H9 (cell line): ENCODE results near the gene POLR2M. TPM values are rescaled to one million over a fixed set of nuclear protein-coding genes. Genes with fewer than 3 reads are reported as not detected.

Experiments used
- DNase-seq: peaks from one replicate; pipeline ENCODE4 v3.0.0-alpha.2; 2017
- H2AFZ ChIP-seq: one replicate; pipeline ENCODE4 v1.6.1; 2013; ENCODE audit warnings: mild to moderate bottlenecking, low read length, control low read depth, moderate library complexity
- H2AK5ac ChIP-seq: 2 replicates; pipeline ENCODE4 v1.6.1; 2013; ENCODE audit warnings: low read length, control low read depth, mixed read lengths; ENCODE audit not compliant: insufficient read length
- H2BK120ac ChIP-seq: one replicate; pipeline ENCODE4 v1.6.1; 2013; ENCODE audit warnings: low read depth, mild to moderate bottlenecking, low read length, control low read depth, inconsistent platforms; ENCODE audit not compliant: poor library complexity, severe bottlenecking
- H2BK12ac ChIP-seq: 2 replicates; pipeline ENCODE4 v1.6.1; 2013; ENCODE audit warnings: low read length, control low read depth, mixed read lengths, low read depth; ENCODE audit not compliant: insufficient read length
- H2BK15ac ChIP-seq: 2 replicates; pipeline ENCODE4 v1.6.1; 2013; ENCODE audit warnings: low read depth, low read length, control low read depth
- H2BK20ac ChIP-seq: one replicate; pipeline ENCODE4 v1.6.1; 2013; ENCODE audit warnings: low read depth, mild to moderate bottlenecking, low read length, control low read depth, inconsistent platforms; ENCODE audit not compliant: poor library complexity, severe bottlenecking
- H2BK5ac ChIP-seq: 2 replicates; pipeline ENCODE4 v1.6.1; 2013; ENCODE audit warnings: low read length, control low read depth, mixed read lengths; ENCODE audit not compliant: insufficient read length
- H3K14ac ChIP-seq: 2 replicates; pipeline ENCODE4 v1.6.1; 2013; ENCODE audit warnings: low read length, control low read depth; ENCODE audit not compliant: insufficient read depth
- H3K18ac ChIP-seq: 2 replicates; pipeline ENCODE4 v1.6.1; 2013; ENCODE audit warnings: low read depth, mild to moderate bottlenecking, mixed read lengths, low read length, control low read depth; ENCODE audit not compliant: insufficient read length
- H3K23ac ChIP-seq: 2 replicates; pipeline ENCODE4 v1.6.1; 2013; ENCODE audit warnings: low read length, control low read depth, mixed read lengths, low read depth; ENCODE audit not compliant: insufficient read length
- H3K23me2 ChIP-seq: 2 replicates; pipeline ENCODE4 v1.6.1; 2013; ENCODE audit warnings: low read depth, mild to moderate bottlenecking, mixed read lengths, low read length, control low read depth; ENCODE audit not compliant: insufficient read length, poor library complexity, severe bottlenecking
- H3K27ac ChIP-seq: 2 replicates; pipeline ENCODE4 v1.5.1; 2013; ENCODE audit warnings: low read length, control low read depth, mixed read lengths, low read depth; ENCODE audit not compliant: insufficient read length
- H3K27me3 ChIP-seq: 2 replicates; pipeline ENCODE4 v1.6.1; 2013; ENCODE audit warnings: low read length, control low read depth, inconsistent platforms; ENCODE audit not compliant: insufficient read depth
- H3K4ac ChIP-seq: 2 replicates; pipeline ENCODE4 v1.6.1; 2013; ENCODE audit warnings: low read depth, mild to moderate bottlenecking, control low read depth, inconsistent platforms, low read length, moderate library complexity
- H3K4me1 ChIP-seq: 2 replicates; pipeline ENCODE4 v1.6.1; 2013; ENCODE audit warnings: low read length, control low read depth, inconsistent platforms; ENCODE audit not compliant: insufficient read depth
- H3K4me2 ChIP-seq: 2 replicates; pipeline ENCODE4 v1.6.1; 2013; ENCODE audit warnings: low read length, control low read depth, mixed read lengths; ENCODE audit not compliant: insufficient read length, insufficient read depth
- H3K56ac ChIP-seq: 2 replicates; pipeline ENCODE4 v1.6.1; 2013; ENCODE audit warnings: low read depth, mild to moderate bottlenecking, mixed read lengths, low read length, control low read depth; ENCODE audit not compliant: insufficient read length
- H3K79me1 ChIP-seq: 2 replicates; pipeline ENCODE4 v1.6.1; 2013; ENCODE audit warnings: low read depth, mild to moderate bottlenecking, moderate library complexity, low read length, control low read depth, inconsistent platforms; ENCODE audit not compliant: insufficient read depth, poor library complexity, severe bottlenecking
- H3K79me2 ChIP-seq: 2 replicates; pipeline ENCODE4 v1.6.1; 2013; ENCODE audit warnings: low read length, control low read depth, inconsistent platforms; ENCODE audit not compliant: insufficient read depth
- H3K9ac ChIP-seq: 2 replicates; pipeline ENCODE4 v1.6.1; 2013; ENCODE audit warnings: low read length, control low read depth, mixed read lengths; ENCODE audit not compliant: insufficient read length; ENCODE audit errors: extremely low read depth
- H3K9me3 ChIP-seq: one replicate; pipeline ENCODE4 v1.6.1; 2013; ENCODE audit warnings: low read depth, low read length, inconsistent platforms; ENCODE audit not compliant: control insufficient read depth
- H3T11ph ChIP-seq: one replicate; pipeline ENCODE4 v1.6.1; 2013; ENCODE audit warnings: mild to moderate bottlenecking, low read length, control low read depth, inconsistent platforms
- H4K20me1 ChIP-seq: one replicate; pipeline ENCODE4 v1.6.1; 2013; ENCODE audit not compliant: control insufficient read depth, insufficient read length, insufficient read depth
- H4K5ac ChIP-seq: 2 replicates; pipeline ENCODE4 v1.6.1; 2013; ENCODE audit warnings: low read depth, mild to moderate bottlenecking, mixed read lengths, low read length, control low read depth; ENCODE audit not compliant: insufficient read length
- H4K8ac ChIP-seq: replicated peaks from 2 replicates; pipeline ENCODE4 v1.6.1; 2013; ENCODE audit warnings: low read length, control low read depth, mixed read lengths, low read depth; ENCODE audit not compliant: insufficient read length
- H4K91ac ChIP-seq: 2 replicates; pipeline ENCODE4 v1.6.1; 2013; ENCODE audit warnings: low read depth, mild to moderate bottlenecking, moderate library complexity, mixed read lengths, low read length, control low read depth; ENCODE audit not compliant: insufficient read length
- H3K27ac Mint-ChIP-seq, 3 experiments: 2 replicates in 2 of 3; 3 replicates in 1 of 3; pipeline ENCODE4 v1.8.0; 2020 to 2021; ENCODE audit warnings: mixed read lengths in 3 of 3, mild to moderate bottlenecking in 1 of 3, moderate library complexity in 1 of 3
- H3K27me3 Mint-ChIP-seq: 2 replicates; pipeline ENCODE4 v1.8.0; 2021; ENCODE audit warnings: low read depth, mild to moderate bottlenecking, moderate library complexity, mixed read lengths
- H3K36me3 Mint-ChIP-seq, 3 experiments: 2 replicates in 2 of 3; 3 replicates in 1 of 3; pipeline ENCODE4 v1.8.0; 2020 to 2021; ENCODE audit warnings: low read depth in 3 of 3, mixed read lengths in 3 of 3; ENCODE audit not compliant: insufficient read depth in 1 of 3
- H3K4me1 Mint-ChIP-seq, 2 experiments: 2 replicates each; pipeline ENCODE4 v1.8.0; 2020; ENCODE audit warnings: mixed read lengths in 2 of 2
- H3K4me3 Mint-ChIP-seq, 2 experiments: 2 replicates in 1 of 2; 3 replicates in 1 of 2; pipeline ENCODE4 v1.8.0; 2020 to 2021; ENCODE audit warnings: mild to moderate bottlenecking in 2 of 2, mixed read lengths in 2 of 2, moderate library complexity in 1 of 2
- H3K9me3 Mint-ChIP-seq, 2 experiments: 2 replicates in 1 of 2; 3 replicates in 1 of 2; pipeline ENCODE4 v1.8.0; 2020; ENCODE audit warnings: mild to moderate bottlenecking in 2 of 2, mixed read lengths in 2 of 2, moderate library complexity in 1 of 2
- WGBS: extraction: QIAGEN DNeasy Blood & Tissue Kit; methylation state at CpG from one replicate; pipeline ENCODE4 v1.1.7; 2013; ENCODE audit warnings: missing lambda C conversion rate, low lambda C conversion rate, mixed read lengths; ENCODE audit not compliant: insufficient read length; ENCODE audit errors: extremely low coverage; 5-methylcytosine and 5-hydroxymethylcytosine counted together
- total RNA-seq: library from RNA; stranded (reverse); gene quantifications from 2 replicates; pipeline ENCODE4 v1.2.1, GENCODE V29; 2021
- TF ChIP-seq, protein P1 (sequence below): fragments of 200-600 bp; sonication (generic); conservative IDR thresholded peaks from 3 replicates; pipeline ENCODE4 v1.8.0; 2021; ENCODE audit warnings: antibody characterized with exemption, mild to moderate bottlenecking

POLR2M gene
- total RNA-seq, 1 experiment from 2014 or later, result 67.3 TPM

DNA sequence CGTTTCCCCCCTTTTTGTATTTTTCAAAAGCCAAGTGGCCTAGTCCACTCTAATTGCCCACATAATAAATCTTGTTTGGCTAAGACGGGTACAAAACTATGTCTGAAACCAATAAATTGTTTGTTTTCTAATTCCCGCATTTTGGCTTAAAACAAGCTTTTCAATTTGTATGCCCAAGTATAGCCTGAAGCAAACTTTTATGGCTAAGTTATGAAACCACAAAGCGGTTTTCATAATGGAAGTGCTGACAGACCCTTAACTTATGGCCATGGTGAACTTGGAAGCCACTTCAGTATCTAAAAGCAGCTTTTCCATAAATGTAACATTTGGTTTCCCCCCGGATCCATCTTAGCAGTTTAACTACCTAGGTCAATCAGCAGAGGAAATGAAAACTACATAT is 29.9 kb upstream of the POLR2M start:
- Mint-ChIP-seq H3K4me1 (0 out of 4 replicates have a peak, but pooled peaks cover 3% of the 10 kb centered on the region in 2 experiments), H3K36me3 (no peaks in the 10 kb centered on the region), H3K4me3 (no peak overlapping the region), H3K9me3 (no peaks in the 10 kb centered on the region), H3K27me3 (no peaks in the 10 kb centered on the region), H3K27ac (no peak overlapping the region)
- Histone ChIP-seq H3K79me1 (no peaks in the 10 kb centered on the region), H3K4ac (no peak overlapping the region), H2BK15ac (no peak overlapping the region), H3K23me2 (no peaks in the 10 kb centered on the region), H3K56ac (no peak overlapping the region), H4K8ac (no peak overlapping the region), H2BK5ac (no peak overlapping the region), H2BK120ac (no peak overlapping the region), H3K23ac (no peak overlapping the region), H3K9me3 (no peaks in the 10 kb centered on the region), H3K14ac (no peak overlapping the region), H3K4me1 (no peaks in the 10 kb centered on the region; the same call in 1 of the 2 replicates), H4K20me1 (no peaks in the 10 kb centered on the region), H2BK20ac (no peak overlapping the region), H2AFZ (no peak overlapping the region), H2AK5ac (no peak overlapping the region), H3T11ph (no peak overlapping the region), H3K18ac (no peak overlapping the region), H3K79me2 (no peaks in the 10 kb centered on the region), H3K9ac (no peak overlapping the region), H2BK12ac (no peak overlapping the region), H4K5ac (no peak overlapping the region), H3K4me2 (no peak overlapping the region), H3K27me3 (no peaks in the 10 kb centered on the region), H4K91ac (no peak overlapping the region), H3K27ac (no peak overlapping the region)
- TF ChIP-seq, protein P1, sequence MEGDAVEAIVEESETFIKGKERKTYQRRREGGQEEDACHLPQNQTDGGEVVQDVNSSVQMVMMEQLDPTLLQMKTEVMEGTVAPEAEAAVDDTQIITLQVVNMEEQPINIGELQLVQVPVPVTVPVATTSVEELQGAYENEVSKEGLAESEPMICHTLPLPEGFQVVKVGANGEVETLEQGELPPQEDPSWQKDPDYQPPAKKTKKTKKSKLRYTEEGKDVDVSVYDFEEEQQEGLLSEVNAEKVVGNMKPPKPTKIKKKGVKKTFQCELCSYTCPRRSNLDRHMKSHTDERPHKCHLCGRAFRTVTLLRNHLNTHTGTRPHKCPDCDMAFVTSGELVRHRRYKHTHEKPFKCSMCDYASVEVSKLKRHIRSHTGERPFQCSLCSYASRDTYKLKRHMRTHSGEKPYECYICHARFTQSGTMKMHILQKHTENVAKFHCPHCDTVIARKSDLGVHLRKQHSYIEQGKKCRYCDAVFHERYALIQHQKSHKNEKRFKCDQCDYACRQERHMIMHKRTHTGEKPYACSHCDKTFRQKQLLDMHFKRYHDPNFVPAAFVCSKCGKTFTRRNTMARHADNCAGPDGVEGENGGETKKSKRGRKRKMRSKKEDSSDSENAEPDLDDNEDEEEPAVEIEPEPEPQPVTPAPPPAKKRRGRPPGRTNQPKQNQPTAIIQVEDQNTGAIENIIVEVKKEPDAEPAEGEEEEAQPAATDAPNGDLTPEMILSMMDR, result no peak
- DNase-seq, result no peak
- no CpG with 5 or more reads among the region's 5 CpGs for WGBS
